SU-DHL-6 (cell line): Measurements from ENCODE around the gene STK32B.

ENCODE experiments used
- CTCF ChIP-seq: fragments of 200-600 bp; sonication (generic); IDR thresholded peaks from one replicate; pipeline ENCODE4 v1.5.1; 2017; ENCODE audit warnings: antibody characterized with exemption, mild to moderate bottlenecking, low read length, moderate library complexity; ENCODE audit not compliant: insufficient read depth, poor library complexity, severe bottlenecking
- EZH2phosphoT487 ChIP-seq: fragments of 200-600 bp; sonication (generic), shearing (Covaris generic); conservative IDR thresholded peaks from 2 replicates; pipeline ENCODE4 v1.6.1; 2018; ENCODE audit warnings: mild to moderate bottlenecking, antibody characterized with exemption, low read length, moderate library complexity, mixed read lengths

DNA sequence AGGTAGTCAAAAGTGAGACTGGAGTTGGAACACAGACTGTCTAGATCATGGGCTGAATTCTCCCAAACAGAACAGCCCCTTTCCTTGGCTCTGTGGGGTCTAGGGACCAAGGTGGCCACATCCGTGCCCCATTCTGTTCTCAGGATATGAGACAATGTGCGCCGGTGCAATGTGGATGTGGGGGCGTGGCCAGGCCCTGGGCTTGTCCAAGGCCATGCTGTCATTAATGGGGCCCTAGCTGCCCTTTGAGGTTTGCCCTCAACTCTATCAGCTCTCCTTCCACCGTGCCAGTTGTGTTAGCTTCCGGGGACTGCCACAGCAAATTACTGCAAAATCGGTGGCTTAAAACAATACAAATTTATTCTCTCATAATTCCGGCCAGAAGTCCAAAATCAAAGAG lies 344.5 kb downstream of the STK32B start:
- TF ChIP-seq CTCF (no peak), EZH2phosphoT487 (no peak)
